ENCODE data around the gene TMEM250.

DNA sequence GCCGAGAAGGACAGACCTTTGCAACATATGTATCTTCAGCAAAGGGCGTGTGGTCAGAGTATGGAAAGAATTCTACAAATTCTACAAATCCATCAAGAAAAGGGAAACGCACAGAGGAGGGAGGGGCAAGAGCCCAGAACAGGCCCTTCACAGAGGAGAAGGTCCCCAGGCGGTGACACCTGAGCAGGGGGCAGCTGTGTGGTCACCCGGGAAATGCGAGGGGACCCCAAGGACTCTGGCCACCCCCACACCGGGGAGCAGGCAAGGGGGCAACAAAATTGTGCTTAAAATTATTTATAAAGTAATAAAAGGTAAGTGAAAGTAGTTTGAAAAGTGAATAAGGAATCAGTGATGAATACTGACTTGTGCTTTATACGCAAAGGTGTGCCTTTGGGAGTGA lies 41.2 kb downstream of the TMEM250 start:
- TF ChIP-seq, protein P1, sequence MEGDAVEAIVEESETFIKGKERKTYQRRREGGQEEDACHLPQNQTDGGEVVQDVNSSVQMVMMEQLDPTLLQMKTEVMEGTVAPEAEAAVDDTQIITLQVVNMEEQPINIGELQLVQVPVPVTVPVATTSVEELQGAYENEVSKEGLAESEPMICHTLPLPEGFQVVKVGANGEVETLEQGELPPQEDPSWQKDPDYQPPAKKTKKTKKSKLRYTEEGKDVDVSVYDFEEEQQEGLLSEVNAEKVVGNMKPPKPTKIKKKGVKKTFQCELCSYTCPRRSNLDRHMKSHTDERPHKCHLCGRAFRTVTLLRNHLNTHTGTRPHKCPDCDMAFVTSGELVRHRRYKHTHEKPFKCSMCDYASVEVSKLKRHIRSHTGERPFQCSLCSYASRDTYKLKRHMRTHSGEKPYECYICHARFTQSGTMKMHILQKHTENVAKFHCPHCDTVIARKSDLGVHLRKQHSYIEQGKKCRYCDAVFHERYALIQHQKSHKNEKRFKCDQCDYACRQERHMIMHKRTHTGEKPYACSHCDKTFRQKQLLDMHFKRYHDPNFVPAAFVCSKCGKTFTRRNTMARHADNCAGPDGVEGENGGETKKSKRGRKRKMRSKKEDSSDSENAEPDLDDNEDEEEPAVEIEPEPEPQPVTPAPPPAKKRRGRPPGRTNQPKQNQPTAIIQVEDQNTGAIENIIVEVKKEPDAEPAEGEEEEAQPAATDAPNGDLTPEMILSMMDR (IDR thresholded peaks at IDR 0.05), result no peak
- TF ChIP-seq POLR2A (IDR thresholded peaks at IDR 0.05), result no peak
